HEK293 (cell line): ENCODE data around the gene PKIB.

Experiments
- BCL11B ChIP-seq: fragments of 450-650 bp; formaldehyde crosslinking; IDR thresholded peaks from 2 replicates; pipeline ENCODE4 v1.5.1; 2016; ENCODE audit warnings: low read depth, missing biosample characterization, missing genetic modification characterization
- GLI2 ChIP-seq: fragments of 450-650 bp; formaldehyde crosslinking; IDR thresholded peaks from 2 replicates; pipeline ENCODE4; 2017; ENCODE audit warnings: missing biosample characterization, missing genetic modification characterization, low read depth, borderline replicate concordance
- HOXC10 ChIP-seq: sonication (generic); formaldehyde crosslinking; IDR thresholded peaks from 2 replicates; pipeline ENCODE4 v1.8.1; 2023; ENCODE audit warnings: mild to moderate bottlenecking, missing genetic modification reagents
- IKZF3 ChIP-seq: fragments of 450-650 bp; IDR thresholded peaks from 2 replicates; pipeline ENCODE4 v1.5.0; 2018; ENCODE audit warnings: missing biosample characterization, mild to moderate bottlenecking, missing genetic modification characterization, moderate library complexity
- KLF10 ChIP-seq: fragments of 450-650 bp; IDR thresholded peaks from 2 replicates; pipeline ENCODE4 v1.5.1; 2018; ENCODE audit warnings: missing biosample characterization, mild to moderate bottlenecking, missing genetic modification characterization
- PRDM6 ChIP-seq: fragments of 450-650 bp; formaldehyde crosslinking; IDR thresholded peaks from 2 replicates; pipeline ENCODE4 v1.5.1; 2017; ENCODE audit warnings: missing biosample characterization, missing genetic modification characterization
- REPIN1 ChIP-seq: fragments of 450-650 bp; formaldehyde crosslinking; IDR thresholded peaks from 2 replicates; pipeline ENCODE4 v1.5.1; 2017; ENCODE audit warnings: missing biosample characterization, missing genetic modification characterization, low read depth
- SALL2 ChIP-seq: fragments of 450-650 bp; formaldehyde crosslinking; IDR thresholded peaks from 2 replicates; pipeline ENCODE4 v1.5.0; 2017; ENCODE audit warnings: missing biosample characterization, mild to moderate bottlenecking, missing genetic modification characterization, borderline replicate concordance
- SETDB1 ChIP-seq: IDR thresholded peaks from one replicate; pipeline ENCODE4 v1.6.1; 2017; ENCODE audit warnings: mild to moderate bottlenecking, low read length, moderate library complexity, mixed read lengths; ENCODE audit not compliant: insufficient read length
- ZBTB20 ChIP-seq: fragments of 450-650 bp; formaldehyde crosslinking; IDR thresholded peaks from 2 replicates; pipeline ENCODE4 v1.5.1; 2016; ENCODE audit warnings: missing biosample characterization, missing genetic modification characterization
- ZNF138 ChIP-seq: fragments of 450-650 bp; formaldehyde crosslinking; IDR thresholded peaks from 2 replicates; pipeline ENCODE4 v1.5.1; 2016; ENCODE audit warnings: missing biosample characterization, missing genetic modification characterization, borderline replicate concordance
- ZNF16 ChIP-seq: fragments of 450-650 bp; formaldehyde crosslinking; IDR thresholded peaks from 2 replicates; pipeline ENCODE4 v1.5.1; 2016; ENCODE audit warnings: low read depth, missing biosample characterization, missing genetic modification characterization
- ZNF2 ChIP-seq: fragments of 450-650 bp; formaldehyde crosslinking; IDR thresholded peaks from 2 replicates; pipeline ENCODE4 v1.5.1; 2016; ENCODE audit warnings: missing biosample characterization, missing genetic modification characterization
- ZNF202 ChIP-seq: fragments of 450-650 bp; formaldehyde crosslinking; IDR thresholded peaks from 2 replicates; pipeline ENCODE4 v1.5.1; 2016; ENCODE audit warnings: missing biosample characterization, missing genetic modification characterization, borderline replicate concordance
- ZNF223 ChIP-seq: fragments of 450-650 bp; formaldehyde crosslinking; IDR thresholded peaks from 2 replicates; pipeline ENCODE4 v1.5.1; 2016; ENCODE audit warnings: missing biosample characterization, missing genetic modification characterization
- ZNF248 ChIP-seq: fragments of 450-650 bp; formaldehyde crosslinking; IDR thresholded peaks from 2 replicates; pipeline ENCODE4 v1.5.1; 2017; ENCODE audit warnings: missing biosample characterization, missing genetic modification characterization
- ZNF302 ChIP-seq: fragments of 450-650 bp; formaldehyde crosslinking; IDR thresholded peaks from 2 replicates; pipeline ENCODE4 v1.5.1; 2016; ENCODE audit warnings: missing biosample characterization, missing genetic modification characterization, low read depth
- ZNF391 ChIP-seq: fragments of 450-650 bp; formaldehyde crosslinking; IDR thresholded peaks from 2 replicates; pipeline ENCODE4 v1.5.1; 2016; ENCODE audit warnings: low read depth, missing biosample characterization, missing genetic modification characterization, borderline replicate concordance
- ZNF404 ChIP-seq: fragments of 450-650 bp; formaldehyde crosslinking; IDR thresholded peaks from 2 replicates; pipeline ENCODE4 v1.5.1; 2017; ENCODE audit warnings: missing biosample characterization, missing genetic modification characterization
- ZNF416 ChIP-seq: fragments of 450-650 bp; formaldehyde crosslinking; IDR thresholded peaks from 2 replicates; pipeline ENCODE4 v1.5.1; 2016; ENCODE audit warnings: missing biosample characterization, missing genetic modification characterization
- ZNF529 ChIP-seq: fragments of 450-650 bp; formaldehyde crosslinking; IDR thresholded peaks from 2 replicates; pipeline ENCODE4 v1.5.1; 2017; ENCODE audit warnings: missing genetic modification characterization, missing biosample characterization; ENCODE audit not compliant: insufficient replicate concordance
- ZNF548 ChIP-seq: fragments of 450-650 bp; formaldehyde crosslinking; IDR thresholded peaks from 2 replicates; pipeline ENCODE4 v1.5.1; 2016; ENCODE audit warnings: missing biosample characterization, missing genetic modification characterization
- ZNF610 ChIP-seq: fragments of 450-650 bp; formaldehyde crosslinking; IDR thresholded peaks from 2 replicates; pipeline ENCODE4 v1.5.1; 2016; ENCODE audit warnings: missing biosample characterization, missing genetic modification characterization, borderline replicate concordance
- ZNF623 ChIP-seq: fragments of 450-650 bp; formaldehyde crosslinking; IDR thresholded peaks from 2 replicates; pipeline ENCODE4 v1.5.1; 2016; ENCODE audit warnings: missing biosample characterization, missing genetic modification characterization
- ZNF626 ChIP-seq: fragments of 450-650 bp; sonication (Bioruptor Pico); formaldehyde crosslinking; IDR thresholded peaks from 2 replicates; pipeline ENCODE4 v1.5.1; 2018; ENCODE audit warnings: missing biosample characterization, missing genetic modification characterization, inconsistent platforms
- ZNF791 ChIP-seq: fragments of 450-650 bp; formaldehyde crosslinking; IDR thresholded peaks from 2 replicates; pipeline ENCODE4 v1.5.1; 2016; ENCODE audit warnings: missing biosample characterization, missing genetic modification characterization
- ZNF837 ChIP-seq: fragments of 450-650 bp; formaldehyde crosslinking; IDR thresholded peaks from 2 replicates; pipeline ENCODE4 v1.5.1; 2016; ENCODE audit warnings: missing biosample characterization, missing genetic modification characterization
- TF ChIP-seq, protein P1 (sequence below): fragments of 450-650 bp; formaldehyde crosslinking; IDR thresholded peaks from 2 replicates; pipeline ENCODE4 v1.5.1; 2016; ENCODE audit warnings: missing biosample characterization, missing genetic modification characterization
- TF ChIP-seq, protein P2 (sequence below): fragments of 450-650 bp; formaldehyde crosslinking; IDR thresholded peaks from 2 replicates; pipeline ENCODE4 v1.5.1; 2017; ENCODE audit warnings: missing biosample characterization, missing genetic modification characterization
- TF ChIP-seq, protein P3 (sequence below): fragments of 450-650 bp; formaldehyde crosslinking; IDR thresholded peaks from 2 replicates; pipeline ENCODE4 v1.5.1; 2017; ENCODE audit warnings: missing biosample characterization, missing genetic modification characterization
- TF ChIP-seq, protein P4 (sequence below): fragments of 450-650 bp; formaldehyde crosslinking; optimal IDR thresholded peaks from 2 replicates; pipeline ENCODE3; 2016; ENCODE audit warnings: missing biosample characterization, mild to moderate bottlenecking, missing genetic modification characterization

The PKIB gene

DNA sequence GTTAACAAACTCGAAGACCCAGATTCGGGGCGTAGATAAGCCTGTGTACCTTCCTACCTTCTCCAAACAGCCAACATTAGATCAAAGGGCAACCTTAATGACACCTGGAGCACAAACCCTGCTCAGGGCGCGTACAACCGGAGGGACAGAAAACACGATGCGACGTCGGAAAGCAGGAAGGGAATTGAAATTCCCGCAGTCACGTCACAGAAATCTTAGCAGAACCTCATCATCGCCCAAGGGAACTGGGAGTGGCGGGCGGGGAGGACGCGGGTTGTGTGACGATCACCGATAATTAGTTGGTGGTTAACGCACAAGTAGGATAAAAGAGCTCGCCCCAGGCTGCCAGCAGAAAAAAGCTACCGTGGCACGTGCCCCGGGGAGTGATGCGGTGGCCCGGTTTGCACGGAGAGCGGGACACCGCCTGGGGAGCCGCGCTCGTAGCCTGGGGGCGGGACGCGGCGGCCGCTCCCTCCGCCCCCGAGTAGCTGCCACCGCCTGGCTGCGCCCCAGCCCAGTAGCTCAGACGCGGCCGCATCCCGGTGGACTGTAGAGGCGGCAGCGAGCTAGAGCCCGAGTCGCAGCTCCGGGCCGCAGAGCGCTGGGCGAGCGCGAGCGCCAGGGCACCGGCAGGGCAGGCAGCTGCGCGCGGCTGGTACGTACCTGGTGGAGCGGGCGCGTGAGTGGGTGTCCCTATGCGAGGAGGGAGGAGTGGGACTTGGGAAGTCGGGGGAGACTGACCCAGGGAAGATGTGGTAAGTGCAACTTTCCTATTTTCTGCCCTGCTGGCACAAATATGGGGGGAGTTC lies at the start of gene PKIB (continued):
- TF ChIP-seq, protein P1, sequence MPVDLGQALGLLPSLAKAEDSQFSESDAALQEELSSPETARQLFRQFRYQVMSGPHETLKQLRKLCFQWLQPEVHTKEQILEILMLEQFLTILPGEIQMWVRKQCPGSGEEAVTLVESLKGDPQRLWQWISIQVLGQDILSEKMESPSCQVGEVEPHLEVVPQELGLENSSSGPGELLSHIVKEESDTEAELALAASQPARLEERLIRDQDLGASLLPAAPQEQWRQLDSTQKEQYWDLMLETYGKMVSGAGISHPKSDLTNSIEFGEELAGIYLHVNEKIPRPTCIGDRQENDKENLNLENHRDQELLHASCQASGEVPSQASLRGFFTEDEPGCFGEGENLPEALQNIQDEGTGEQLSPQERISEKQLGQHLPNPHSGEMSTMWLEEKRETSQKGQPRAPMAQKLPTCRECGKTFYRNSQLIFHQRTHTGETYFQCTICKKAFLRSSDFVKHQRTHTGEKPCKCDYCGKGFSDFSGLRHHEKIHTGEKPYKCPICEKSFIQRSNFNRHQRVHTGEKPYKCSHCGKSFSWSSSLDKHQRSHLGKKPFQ (tag by site-specific recombination), result no peak
- no peak; the same call in 1 of the 2 replicates for TF ChIP-seq HOXC10
- TF ChIP-seq BCL11B (tag by site-specific recombination), result 0 out of 2 replicates have a peak, but pooled peaks have one; percentile 11
- TF ChIP-seq ZNF391 (tag by site-specific recombination), result peak; percentile 19; the same call in 1 of the 2 replicates
- TF ChIP-seq GLI2 (tag by site-specific recombination), result no peak
- TF ChIP-seq ZNF138 (tag by site-specific recombination), result no peak
- TF ChIP-seq, protein P2, sequence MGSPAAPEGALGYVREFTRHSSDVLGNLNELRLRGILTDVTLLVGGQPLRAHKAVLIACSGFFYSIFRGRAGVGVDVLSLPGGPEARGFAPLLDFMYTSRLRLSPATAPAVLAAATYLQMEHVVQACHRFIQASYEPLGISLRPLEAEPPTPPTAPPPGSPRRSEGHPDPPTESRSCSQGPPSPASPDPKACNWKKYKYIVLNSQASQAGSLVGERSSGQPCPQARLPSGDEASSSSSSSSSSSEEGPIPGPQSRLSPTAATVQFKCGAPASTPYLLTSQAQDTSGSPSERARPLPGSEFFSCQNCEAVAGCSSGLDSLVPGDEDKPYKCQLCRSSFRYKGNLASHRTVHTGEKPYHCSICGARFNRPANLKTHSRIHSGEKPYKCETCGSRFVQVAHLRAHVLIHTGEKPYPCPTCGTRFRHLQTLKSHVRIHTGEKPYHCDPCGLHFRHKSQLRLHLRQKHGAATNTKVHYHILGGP, result no peak
- TF ChIP-seq ZNF223 (tag by site-specific recombination), result 0 out of 2 replicates have a peak, but pooled peaks have one; percentile 17
- no peak for TF ChIP-seq SALL2
- TF ChIP-seq ZNF610, result peak; percentile 80; the same call in 1 of the 2 replicates
- TF ChIP-seq IKZF3, result peak; percentile 54; the same call in 1 of the 2 replicates
- peak; percentile 48; the same call in 1 of the 2 replicates for TF ChIP-seq PRDM6 (tag by site-specific recombination)
- no peak for TF ChIP-seq ZNF791 (tag by site-specific recombination)
- TF ChIP-seq, protein P3, sequence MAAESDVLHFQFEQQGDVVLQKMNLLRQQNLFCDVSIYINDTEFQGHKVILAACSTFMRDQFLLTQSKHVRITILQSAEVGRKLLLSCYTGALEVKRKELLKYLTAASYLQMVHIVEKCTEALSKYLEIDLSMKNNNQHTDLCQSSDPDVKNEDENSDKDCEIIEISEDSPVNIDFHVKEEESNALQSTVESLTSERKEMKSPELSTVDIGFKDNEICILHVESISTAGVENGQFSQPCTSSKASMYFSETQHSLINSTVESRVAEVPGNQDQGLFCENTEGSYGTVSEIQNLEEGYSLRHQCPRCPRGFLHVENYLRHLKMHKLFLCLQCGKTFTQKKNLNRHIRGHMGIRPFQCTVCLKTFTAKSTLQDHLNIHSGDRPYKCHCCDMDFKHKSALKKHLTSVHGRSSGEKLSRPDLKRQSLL (tag by site-specific recombination), result peak; percentile 83
- no peak for TF ChIP-seq ZNF416 (tag by site-specific recombination)
- TF ChIP-seq ZNF404 (tag by site-specific recombination), result no peak
- TF ChIP-seq ZBTB20 (tag by site-specific recombination), result peak; percentile 67; the same call in 1 of the 2 replicates
- TF ChIP-seq ZNF548 (tag by site-specific recombination), result no peak
- TF ChIP-seq ZNF248 (tag by site-specific recombination), result no peak
- TF ChIP-seq ZNF2 (tag by site-specific recombination), result no peak; the same call in none of the 2 replicates
- no peak for TF ChIP-seq ZNF623
- no peak for TF ChIP-seq ZNF626 (tag by site-specific recombination)
- TF ChIP-seq ZNF16, result no peak
- no peak for TF ChIP-seq ZNF837
- peak; percentile 50; the same call in 1 of the 2 replicates for TF ChIP-seq KLF10 (tag by site-specific recombination)
- TF ChIP-seq, protein P4, sequence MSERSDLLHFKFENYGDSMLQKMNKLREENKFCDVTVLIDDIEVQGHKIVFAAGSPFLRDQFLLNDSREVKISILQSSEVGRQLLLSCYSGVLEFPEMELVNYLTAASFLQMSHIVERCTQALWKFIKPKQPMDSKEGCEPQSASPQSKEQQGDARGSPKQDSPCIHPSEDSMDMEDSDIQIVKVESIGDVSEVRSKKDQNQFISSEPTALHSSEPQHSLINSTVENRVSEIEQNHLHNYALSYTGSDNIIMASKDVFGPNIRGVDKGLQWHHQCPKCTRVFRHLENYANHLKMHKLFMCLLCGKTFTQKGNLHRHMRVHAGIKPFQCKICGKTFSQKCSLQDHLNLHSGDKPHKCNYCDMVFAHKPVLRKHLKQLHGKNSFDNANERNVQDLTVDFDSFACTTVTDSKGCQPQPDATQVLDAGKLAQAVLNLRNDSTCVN (tag by site-specific recombination), result peak; percentile 98
- no peak for TF ChIP-seq ZNF302 (tag by site-specific recombination)
- TF ChIP-seq REPIN1 (tag by site-specific recombination), result no peak
- no peak for TF ChIP-seq SETDB1
- TF ChIP-seq ZNF202 (tag by site-specific recombination), result no peak
- TF ChIP-seq ZNF529 (tag by site-specific recombination), result no peak
